ENCODE data around the gene PTS.

PTS gene

DNA sequence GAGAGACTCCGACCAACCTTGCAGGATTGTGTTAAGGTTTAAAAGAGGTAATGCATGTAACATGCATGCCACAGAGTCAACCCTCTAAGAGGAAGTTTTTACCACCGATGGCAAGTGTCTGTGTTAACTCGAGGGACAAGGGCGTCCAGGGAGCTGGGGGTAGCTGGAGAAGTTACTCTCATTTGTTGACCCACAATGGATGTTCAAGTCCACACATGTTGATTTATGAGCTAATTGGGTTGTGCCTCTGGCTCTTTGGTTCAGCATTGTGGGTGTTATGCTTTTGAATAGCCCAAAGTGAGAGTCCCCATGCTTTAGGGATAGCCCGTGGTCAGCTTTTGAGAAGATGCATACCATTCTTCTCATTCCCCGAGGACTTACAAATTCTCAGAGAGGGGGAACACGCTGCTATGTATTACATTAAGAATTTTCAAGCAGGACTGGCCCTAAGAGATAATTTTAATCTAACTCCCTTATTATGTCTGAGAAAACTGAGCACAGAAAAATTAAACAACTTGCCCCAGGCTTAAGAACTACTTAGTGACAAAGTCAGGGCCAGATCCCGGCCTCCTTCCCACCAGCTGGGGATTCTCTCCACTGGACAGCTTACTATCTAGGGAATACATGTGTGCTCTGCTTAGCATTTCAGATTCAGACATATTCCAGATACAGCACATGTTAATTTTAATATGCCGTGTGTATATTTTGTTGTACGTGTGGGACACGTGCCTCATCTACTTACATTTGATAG is 39.6 kb downstream of the PTS start:
- Mint-ChIP-seq H3K27ac (no peak overlapping the region), H3K4me3 (no peak overlapping the region), H3K36me3 (ENCODE audit: low read depth) (no peaks in the 10 kb centered on the region), H3K4me1 (ENCODE audit: low read depth) (no peaks in the 10 kb centered on the region), H3K27me3 (no peaks in the 10 kb centered on the region), H3K9me3 (no peaks in the 10 kb centered on the region)
- DNase-seq = no peak

DNA sequence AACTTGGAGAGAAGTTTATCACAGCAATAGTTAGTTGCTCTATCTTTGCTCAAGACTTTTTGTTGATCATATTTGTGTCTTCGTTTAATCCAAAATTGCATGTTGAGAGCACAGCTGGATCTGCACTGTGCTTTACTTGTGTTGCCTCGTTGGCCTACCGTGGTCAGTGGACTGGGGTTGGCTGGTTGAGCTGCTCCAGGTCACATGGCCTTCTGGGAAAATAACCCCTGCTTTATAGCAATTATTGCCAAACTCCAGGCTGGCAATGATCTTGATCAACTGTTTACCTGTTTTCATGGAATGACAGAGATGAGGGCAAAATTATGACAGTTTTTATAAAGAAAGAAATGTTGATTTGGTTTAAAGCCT is 40.2 kb downstream of the PTS start:
- H3K4me3 Mint-ChIP-seq = no peak overlapping the region
- H3K27ac Mint-ChIP-seq = no peak overlapping the region
- DNase-seq = no peak
- no peaks in the 10 kb centered on the region for H3K27me3 Mint-ChIP-seq
- H3K4me1 Mint-ChIP-seq (ENCODE audit: low read depth) = no peaks in the 10 kb centered on the region
- H3K9me3 Mint-ChIP-seq = no peaks in the 10 kb centered on the region
- H3K36me3 Mint-ChIP-seq (ENCODE audit: low read depth) = no peaks in the 10 kb centered on the region

DNA sequence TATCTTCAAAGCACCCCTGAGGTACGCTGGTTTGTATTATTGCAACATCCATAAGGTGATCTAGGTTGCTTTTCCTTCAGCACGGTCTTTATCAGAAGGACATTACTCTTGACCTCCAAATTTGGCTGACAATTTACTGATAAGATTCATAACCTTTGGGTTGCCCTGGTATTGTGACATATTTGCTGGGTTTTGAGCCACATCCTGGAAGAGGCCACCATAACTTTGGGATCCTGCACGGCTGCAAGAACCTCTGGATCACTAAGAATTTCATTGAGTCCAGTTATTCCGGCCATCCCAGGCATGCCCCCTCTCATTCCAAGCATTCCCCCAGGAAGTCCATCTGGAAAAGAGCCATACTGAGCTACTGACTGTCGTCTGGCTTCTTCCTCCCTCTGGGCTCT is 41.0 kb downstream of the PTS start:
- H3K4me1 Mint-ChIP-seq (ENCODE audit: low read depth) = no peaks in the 10 kb centered on the region
- no peak overlapping the region for H3K27ac Mint-ChIP-seq
- no peaks in the 10 kb centered on the region for H3K27me3 Mint-ChIP-seq
- no peaks in the 10 kb centered on the region for H3K9me3 Mint-ChIP-seq
- H3K36me3 Mint-ChIP-seq (ENCODE audit: low read depth) = no peaks in the 10 kb centered on the region
- H3K4me3 Mint-ChIP-seq = no peak overlapping the region
- no peak for DNase-seq

DNA sequence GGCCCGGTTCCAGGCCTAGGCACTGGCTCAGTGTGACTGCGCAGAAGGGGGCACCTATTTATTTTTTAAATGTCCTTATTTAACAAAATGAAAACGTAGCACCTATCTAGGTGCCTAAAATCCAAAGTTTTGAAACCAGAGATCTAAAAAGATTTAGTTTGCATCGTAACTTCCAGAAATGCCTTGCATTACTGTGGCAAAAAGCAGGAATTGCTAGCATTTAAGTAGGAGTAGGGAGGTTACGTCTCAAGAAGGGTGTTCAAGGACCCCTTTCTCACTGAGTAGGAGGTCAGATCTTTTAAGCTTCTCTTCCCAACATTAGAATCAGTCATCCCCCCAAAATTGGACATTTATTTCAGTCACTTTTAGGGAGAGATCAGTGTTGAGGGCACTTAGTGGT is 42.2 kb downstream of the PTS start:
- no peak for DNase-seq
- no peaks in the 10 kb centered on the region for H3K9me3 Mint-ChIP-seq
- no peaks in the 10 kb centered on the region for H3K4me1 Mint-ChIP-seq (ENCODE audit: low read depth)
- H3K36me3 Mint-ChIP-seq (ENCODE audit: low read depth) = no peaks in the 10 kb centered on the region
- H3K27ac Mint-ChIP-seq = no peak overlapping the region
- H3K27me3 Mint-ChIP-seq = no peaks in the 10 kb centered on the region
- H3K4me3 Mint-ChIP-seq = no peak overlapping the region

DNA sequence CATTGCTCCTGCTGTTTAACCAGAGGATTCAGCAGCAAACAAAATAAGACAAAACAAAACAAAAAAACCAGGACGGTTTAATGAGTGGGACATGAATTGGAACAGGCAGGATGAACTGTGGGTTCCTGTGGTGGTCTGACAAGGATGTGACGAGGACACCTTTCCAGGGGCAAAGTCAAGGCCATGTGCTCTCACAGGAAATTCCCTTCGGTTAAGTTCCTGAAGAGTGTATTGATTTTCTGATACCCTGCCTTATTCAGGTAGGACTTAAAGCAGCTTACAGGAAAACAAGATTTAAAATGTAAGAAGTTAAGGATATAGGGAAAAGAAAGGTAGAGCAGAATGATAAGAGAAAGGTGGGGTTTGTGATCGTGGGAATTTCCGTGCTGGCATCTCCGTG is 42.9 kb downstream of the PTS start:
- Mint-ChIP-seq H3K36me3 (ENCODE audit: low read depth) (no peaks in the 10 kb centered on the region), H3K4me1 (ENCODE audit: low read depth) (no peaks in the 10 kb centered on the region), H3K9me3 (no peaks in the 10 kb centered on the region), H3K27ac (no peak overlapping the region), H3K27me3 (no peaks in the 10 kb centered on the region), H3K4me3 (no peak overlapping the region)
- no peak for DNase-seq

DNA sequence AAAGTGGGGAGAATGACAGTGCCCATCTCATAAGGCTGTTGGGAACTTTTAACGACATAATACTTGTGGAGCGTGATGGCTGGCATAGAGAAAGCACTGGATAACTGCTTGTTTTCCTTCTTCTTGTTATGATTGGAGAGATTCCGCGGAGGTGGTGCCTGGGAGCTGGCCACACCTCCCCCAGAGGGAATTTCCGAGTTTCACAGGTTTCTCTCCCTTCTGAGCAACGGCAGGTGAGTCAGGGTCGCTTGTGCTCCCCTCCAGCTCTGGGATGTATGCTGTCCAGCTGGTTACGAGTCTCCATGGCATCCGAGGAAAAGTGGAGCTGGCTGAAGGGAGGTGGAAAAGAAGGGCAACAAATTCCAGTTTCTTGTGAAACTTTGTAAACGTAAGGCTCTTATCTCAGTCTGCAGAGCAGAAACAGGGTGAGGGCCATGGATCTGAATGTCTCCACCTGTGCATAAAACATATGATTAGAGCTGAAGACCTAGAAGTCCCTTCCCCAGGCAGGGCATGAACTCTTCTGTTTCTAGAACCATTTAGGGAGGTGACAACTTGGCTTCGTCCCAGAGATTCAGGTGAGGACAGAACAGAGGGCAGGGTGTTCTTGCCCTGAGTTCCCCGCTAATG is 44.4 kb downstream of the PTS start:
- no peak overlapping the region for H3K27ac Mint-ChIP-seq
- H3K36me3 Mint-ChIP-seq (ENCODE audit: low read depth) = no peaks in the 10 kb centered on the region
- H3K4me1 Mint-ChIP-seq (ENCODE audit: low read depth) = no peaks in the 10 kb centered on the region
- no peak for DNase-seq
- no peak overlapping the region for H3K4me3 Mint-ChIP-seq
- no peaks in the 10 kb centered on the region for H3K27me3 Mint-ChIP-seq
- no peaks in the 10 kb centered on the region for H3K9me3 Mint-ChIP-seq

DNA sequence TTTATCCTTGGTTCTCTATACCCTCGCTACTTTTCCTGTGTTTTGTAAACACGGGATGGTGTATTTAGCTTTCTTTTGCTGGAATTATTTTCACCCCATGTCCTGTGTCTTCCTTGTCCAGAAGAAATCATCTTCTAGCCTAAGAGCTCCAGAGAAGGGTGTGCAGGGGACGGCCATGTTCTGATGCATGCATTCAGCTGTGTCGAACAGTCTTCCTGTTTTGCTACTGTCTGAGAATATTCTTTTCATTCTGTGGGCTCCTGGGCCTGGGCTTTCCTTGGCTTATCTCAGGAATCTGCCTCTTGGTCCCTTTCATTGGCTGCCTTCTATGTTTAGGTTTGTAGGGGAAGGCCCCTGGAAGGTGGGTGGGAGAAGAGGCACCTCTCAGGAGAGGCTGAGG is 45.0 kb downstream of the PTS start:
- Mint-ChIP-seq H3K27me3 (no peaks in the 10 kb centered on the region), H3K4me1 (ENCODE audit: low read depth) (no peaks in the 10 kb centered on the region), H3K36me3 (ENCODE audit: low read depth) (no peaks in the 10 kb centered on the region), H3K27ac (no peak overlapping the region), H3K9me3 (no peaks in the 10 kb centered on the region), H3K4me3 (no peak overlapping the region)
- no peak for DNase-seq

DNA sequence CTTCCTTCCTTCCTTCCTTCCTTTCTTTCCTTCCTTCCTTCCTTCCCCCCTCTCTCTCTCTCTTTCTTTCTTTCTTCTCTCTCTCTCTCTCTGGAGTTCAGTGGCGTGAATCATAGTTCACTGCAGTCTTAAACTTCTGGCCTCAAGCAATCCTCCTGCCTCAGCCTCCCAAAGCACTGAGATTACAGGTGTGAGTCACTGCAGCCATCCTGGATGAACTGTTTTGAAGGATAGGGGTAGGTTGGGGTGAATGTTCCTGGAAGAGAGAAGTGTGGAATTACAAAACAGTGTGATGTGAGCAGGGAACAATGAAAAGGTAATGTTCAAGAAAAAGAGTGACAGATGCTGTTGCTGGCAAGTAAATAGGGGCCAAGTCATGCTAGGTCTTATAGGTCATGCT is 46.8 kb downstream of the PTS start:
- Mint-ChIP-seq H3K27me3 (no peaks in the 10 kb centered on the region), H3K4me1 (ENCODE audit: low read depth) (no peaks in the 10 kb centered on the region), H3K4me3 (no peak overlapping the region), H3K36me3 (ENCODE audit: low read depth) (no peaks in the 10 kb centered on the region), H3K9me3 (no peaks in the 10 kb centered on the region), H3K27ac (no peak overlapping the region)
- DNase-seq = no peak

DNA sequence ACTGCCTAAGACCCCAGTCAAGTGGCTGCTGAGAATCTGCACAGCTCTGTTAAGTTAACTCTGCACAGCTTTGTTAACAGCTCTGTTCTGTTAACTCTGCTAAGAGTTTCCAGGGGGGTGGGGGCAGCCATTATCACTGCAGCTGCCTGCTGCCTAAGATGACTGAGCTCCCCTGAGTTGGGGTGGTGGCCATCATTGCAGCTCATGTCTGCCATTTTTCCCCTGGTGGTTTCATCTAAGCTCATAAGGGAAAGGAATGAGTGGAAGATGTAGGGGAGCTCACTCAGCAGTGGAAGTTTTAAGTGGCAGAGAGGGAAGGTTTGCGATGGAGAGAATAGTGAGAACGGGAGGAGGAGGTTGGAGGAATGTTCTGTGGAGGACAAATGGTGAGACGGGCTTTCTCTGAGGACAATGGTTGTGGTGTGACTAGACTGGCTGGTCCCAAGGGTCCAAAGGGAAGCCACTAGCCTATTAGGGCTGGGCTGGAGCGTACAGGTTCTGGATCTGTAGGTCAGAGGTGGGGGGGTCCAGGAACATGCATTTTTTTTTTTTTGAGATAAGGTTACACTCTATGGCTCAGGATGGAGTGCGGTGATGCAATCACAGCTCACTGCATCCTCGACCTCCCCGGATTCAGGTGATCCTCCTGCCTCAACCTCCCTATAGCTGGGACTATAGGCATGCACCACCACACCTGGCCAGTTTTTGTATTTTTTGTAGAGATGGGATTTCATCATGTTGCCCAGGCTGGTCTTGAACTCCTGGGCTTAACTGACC is 48.0 kb downstream of the PTS start:
- no peak for DNase-seq
- no peaks in the 10 kb centered on the region for H3K4me1 Mint-ChIP-seq (ENCODE audit: low read depth)
- H3K9me3 Mint-ChIP-seq = no peaks in the 10 kb centered on the region
- no peaks in the 10 kb centered on the region for H3K27me3 Mint-ChIP-seq
- no peak overlapping the region for H3K27ac Mint-ChIP-seq
- H3K4me3 Mint-ChIP-seq = no peak overlapping the region
- no peaks in the 10 kb centered on the region for H3K36me3 Mint-ChIP-seq (ENCODE audit: low read depth)

DNA sequence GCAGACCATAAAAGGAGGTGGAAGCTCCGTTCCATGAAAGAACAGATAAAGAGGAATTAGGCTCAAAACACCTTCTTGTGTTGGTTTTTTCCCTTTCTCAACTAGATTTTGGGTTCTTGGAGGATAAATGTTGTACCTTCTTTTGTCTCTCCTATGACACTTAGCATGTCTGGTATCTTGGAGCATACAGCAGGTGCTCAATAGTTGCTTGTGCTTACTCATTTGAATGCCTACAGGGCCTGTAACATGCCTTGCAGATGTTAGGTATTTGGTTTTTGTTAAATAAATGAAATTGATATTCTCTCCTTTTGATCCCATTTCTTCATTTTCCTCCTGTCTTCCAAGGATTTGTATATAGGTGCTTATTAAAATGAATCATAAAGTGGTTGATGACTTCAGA is 50.8 kb downstream of the PTS start:
- Mint-ChIP-seq H3K36me3 (ENCODE audit: low read depth) (no peaks in the 10 kb centered on the region), H3K4me3 (no peak overlapping the region), H3K9me3 (no peaks in the 10 kb centered on the region), H3K27ac (no peak overlapping the region), H3K27me3 (no peaks in the 10 kb centered on the region), H3K4me1 (ENCODE audit: low read depth) (peaks cover 13% of the 10 kb centered on the region)
- no peak for DNase-seq

DNA sequence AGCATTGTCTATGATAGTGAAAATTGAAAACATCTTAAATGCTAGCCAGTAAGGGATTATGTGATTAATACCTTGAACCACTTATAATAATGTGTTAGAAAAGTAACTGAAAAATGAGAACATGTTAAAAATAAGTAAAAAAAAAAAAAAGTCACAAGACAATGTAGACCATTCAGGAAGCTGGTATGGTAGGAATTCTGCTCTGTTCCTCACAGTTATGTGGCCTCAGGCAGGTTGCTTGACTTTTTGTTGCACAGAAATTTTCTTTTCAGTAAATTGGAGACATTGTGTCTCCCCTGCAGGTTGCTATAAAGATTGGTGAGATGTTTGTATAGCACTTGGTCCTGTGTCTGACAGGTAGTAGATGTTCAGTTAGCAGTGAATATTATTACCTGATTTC is 51.7 kb downstream of the PTS start:
- no peak overlapping the region for H3K4me3 Mint-ChIP-seq
- H3K27me3 Mint-ChIP-seq = no peaks in the 10 kb centered on the region
- no peak overlapping the region for H3K27ac Mint-ChIP-seq
- DNase-seq = no peak
- H3K4me1 Mint-ChIP-seq (ENCODE audit: low read depth) = peaks cover 13% of the 10 kb centered on the region
- no peaks in the 10 kb centered on the region for H3K9me3 Mint-ChIP-seq
- H3K36me3 Mint-ChIP-seq (ENCODE audit: low read depth) = no peaks in the 10 kb centered on the region

DNA sequence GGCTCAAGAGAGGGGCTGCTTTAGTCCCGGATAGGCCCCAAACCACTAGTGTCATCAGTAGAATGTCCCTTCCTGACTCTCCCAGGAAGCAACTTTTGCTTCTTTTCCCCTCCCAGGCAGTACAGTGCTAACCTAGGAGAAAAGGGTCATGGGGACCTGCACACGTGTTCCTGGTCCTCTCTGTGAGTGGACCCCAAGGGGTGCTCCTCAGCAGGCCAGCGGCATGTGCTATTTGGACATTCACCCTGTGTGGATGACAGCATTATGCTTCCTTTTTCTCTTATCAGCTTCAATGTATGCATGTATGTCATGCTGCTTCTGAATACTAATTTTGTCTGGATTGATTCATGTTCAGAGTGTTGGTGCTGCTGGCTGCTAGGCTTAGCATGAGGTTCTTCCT is 52.6 kb downstream of the PTS start:
- Mint-ChIP-seq H3K4me1 (ENCODE audit: low read depth) (peaks cover 13% of the 10 kb centered on the region), H3K36me3 (ENCODE audit: low read depth) (no peaks in the 10 kb centered on the region), H3K27ac (no peak overlapping the region), H3K9me3 (no peaks in the 10 kb centered on the region), H3K4me3 (no peak overlapping the region), H3K27me3 (no peaks in the 10 kb centered on the region)
- no peak for DNase-seq

DNA sequence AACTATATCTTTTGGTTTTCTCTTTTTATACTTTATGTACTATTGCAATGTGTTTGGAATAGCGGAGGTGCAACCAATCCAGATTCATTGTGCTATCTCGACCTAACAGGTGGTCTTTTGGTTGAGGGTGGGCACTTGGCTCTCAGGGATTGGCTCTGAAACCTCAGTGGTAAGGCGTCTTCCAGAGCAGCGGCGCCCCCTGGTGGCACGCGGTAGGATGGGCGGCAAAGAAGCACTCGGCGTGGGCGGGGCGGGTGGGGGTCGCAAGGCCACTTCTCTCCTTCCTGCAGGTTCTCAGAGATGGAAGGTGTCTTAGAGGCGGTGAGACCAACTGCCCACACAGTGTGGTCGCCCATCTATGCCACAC is 53.7 kb downstream of the PTS start:
- Mint-ChIP-seq H3K4me1 (ENCODE audit: low read depth) (peaks cover 13% of the 10 kb centered on the region), H3K4me3 (peak overlapping the region; percentile 81), H3K27ac (peak overlapping the region; percentile 65), H3K9me3 (no peaks in the 10 kb centered on the region), H3K27me3 (no peaks in the 10 kb centered on the region), H3K36me3 (ENCODE audit: low read depth) (no peaks in the 10 kb centered on the region)
- peak; percentile 86 for DNase-seq

DNA sequence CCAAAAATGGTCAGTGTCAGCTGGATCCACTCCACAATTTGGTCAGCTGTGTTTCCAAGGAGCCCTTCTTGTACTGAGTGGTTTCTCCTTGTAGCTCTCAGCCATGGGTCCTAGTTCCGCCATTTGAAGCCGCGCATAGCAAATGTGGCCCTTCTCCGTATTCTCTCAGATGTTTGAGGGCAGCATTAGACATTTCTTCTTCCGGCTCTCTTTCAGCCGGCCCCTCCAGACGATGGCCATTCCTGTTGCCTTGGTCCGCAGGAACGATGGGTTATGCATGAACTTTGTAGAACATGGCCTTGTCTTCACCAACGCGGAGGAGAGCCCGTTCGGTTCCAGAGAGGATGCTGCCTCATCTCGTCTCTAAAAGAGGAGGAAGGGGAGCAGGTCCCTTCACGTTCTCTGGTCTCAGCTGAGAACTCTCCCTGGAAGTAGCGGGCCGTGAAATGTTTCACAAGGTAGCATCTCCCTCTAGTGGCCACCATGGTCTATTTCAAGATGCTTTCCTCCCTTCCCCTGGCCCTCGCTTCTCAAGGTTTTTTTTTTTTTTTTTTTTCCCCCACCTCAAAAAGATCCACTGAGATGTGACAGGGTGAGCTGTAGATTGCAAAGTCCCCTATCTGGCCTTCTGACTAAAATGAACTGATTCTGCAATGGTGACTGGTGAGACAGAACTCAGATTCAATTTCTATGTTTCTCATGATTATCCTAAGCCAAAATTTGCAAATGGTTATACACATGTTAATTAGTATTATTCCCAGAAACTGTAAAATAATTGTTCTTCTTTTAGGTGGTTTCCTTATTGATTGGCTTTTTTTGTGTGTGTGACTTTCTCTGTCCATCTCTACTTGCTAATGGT is 54.3 kb downstream of the PTS start:
- Mint-ChIP-seq H3K4me3 (peak overlapping the region; percentile 81), H3K4me1 (ENCODE audit: low read depth) (peaks cover 13% of the 10 kb centered on the region), H3K27ac (peak overlapping the region; percentile 65), H3K36me3 (ENCODE audit: low read depth) (no peaks in the 10 kb centered on the region), H3K27me3 (no peaks in the 10 kb centered on the region), H3K9me3 (no peaks in the 10 kb centered on the region)
- DNase-seq = peak; percentile 76
